ENCODE results near the gene USF1.
A peak's percentile ranks its signal among the peaks of the same experiment; 100 is the strongest.
"Not testable (repeated sequence)": the region's sequence is repeated elsewhere in the genome, so short reads cannot be mapped to it uniquely, and the experiment has no call there.

The USF1 gene

DNA sequence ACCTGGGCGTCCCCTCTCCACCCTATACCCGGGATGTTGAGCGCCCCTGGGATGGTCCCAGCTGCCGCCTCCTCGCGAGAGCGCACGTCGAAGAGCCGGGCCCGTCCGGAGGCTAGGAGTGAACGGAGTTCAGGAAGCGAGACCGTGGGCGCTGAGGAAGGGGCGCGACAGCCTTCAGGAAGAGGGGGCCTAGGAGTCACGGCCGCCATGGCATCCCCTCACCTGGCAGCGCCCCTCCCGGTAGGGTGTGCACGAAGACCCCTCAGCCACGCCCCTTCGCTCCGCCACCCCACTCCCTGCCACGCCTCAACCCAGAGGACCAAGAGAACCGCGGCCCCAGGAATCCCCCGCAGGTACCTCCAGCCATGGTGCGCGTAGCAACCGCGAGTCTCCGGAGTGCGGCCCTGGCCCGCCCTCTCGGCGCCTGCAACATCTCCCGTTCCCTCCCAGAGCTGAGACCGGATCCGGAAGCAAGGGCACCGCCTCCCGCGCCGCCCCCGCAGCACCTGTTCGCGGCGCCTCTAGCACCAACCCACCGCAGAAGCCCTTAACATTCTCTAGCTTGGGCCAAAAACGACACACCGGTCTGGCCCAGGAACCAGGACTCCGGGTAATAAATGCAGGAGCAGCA lies 7.1 kb downstream of the USF1 start, which contains the start of gene TSTD1:
Gene TSTD1, minus strand, starts transcription at position 442 of the 631 bp plus-strand sequence. Its CDS starts 75 bp downstream, at position 367.
- H3K9ac ChIP-seq, result peak within 1 kb of the TSS; percentile 84

DNA sequence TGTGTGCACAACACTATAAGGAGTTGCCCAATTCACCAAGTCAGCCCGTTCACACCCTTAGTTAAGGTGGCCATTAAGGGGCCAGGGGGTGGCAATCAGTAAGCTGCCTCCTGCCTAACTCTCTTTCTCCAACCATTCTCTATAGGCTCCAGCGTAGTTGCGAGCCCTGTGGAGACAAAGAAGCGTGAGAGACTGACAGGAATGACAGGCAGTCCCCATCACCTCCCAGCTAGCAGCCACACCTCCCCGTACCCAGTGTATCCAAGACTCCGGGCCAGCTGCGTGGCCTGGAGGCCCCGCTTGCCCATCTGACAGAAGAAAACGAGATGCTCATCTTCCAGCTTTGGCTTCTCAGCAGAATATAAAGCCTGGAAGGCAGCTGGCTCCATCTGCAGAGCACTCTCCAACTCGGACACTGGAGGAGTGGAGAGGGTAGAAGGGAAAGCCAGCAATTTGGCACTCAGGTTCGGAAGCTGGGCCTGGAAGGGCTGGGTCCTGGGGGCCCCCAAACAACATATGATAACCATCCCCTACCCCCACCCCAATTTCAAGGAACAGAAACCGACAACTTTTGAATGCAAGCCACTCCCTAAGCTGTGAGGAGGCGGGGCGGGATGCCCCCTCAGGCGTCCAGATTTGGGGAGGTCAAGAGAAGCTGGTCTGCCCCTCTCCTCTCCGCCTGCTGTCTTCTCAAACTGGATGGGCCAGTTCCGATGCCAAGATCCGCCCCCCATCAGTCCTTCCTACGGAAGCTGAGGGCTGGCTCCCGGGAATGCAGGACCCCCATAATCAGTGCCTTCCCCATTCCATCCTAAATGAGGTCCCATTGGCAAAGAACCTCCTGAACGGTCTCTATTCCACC lies 7.9 kb downstream of the USF1 start:
- Histone ChIP-seq H3K9ac (peak overlapping the region; percentile 84), H3K27me3 (no peaks in the 10 kb centered on the region), H3K4me3 (peak overlapping the region; percentile 85), H3K4me2 (peak overlapping the region; percentile 85), H3K9me3 (no peaks in the 10 kb centered on the region), H4K20me1 (no peaks in the 10 kb centered on the region), H3K36me3 (peaks cover 37% of the 10 kb centered on the region), H3K4me1 (peaks cover 84% of the 10 kb centered on the region), H3K27ac (peak overlapping the region; percentile 85)
- no peak for TF ChIP-seq Cebpa-rat (IDR thresholded peaks at IDR 0.05)

More for the DNA sequence above, 7.1 kb downstream of the USF1 start, which contains the start of gene TSTD1:
- H3K4me2 ChIP-seq, result peak within 1 kb of the TSS; percentile 85
- H3K4me1 ChIP-seq, result peaks cover 85% of the 10 kb centered on the region
- no peaks in the 10 kb centered on the region for H4K20me1 ChIP-seq
- peak within 1 kb of the TSS; percentile 85 for H3K27ac ChIP-seq
- peak within 1 kb of the TSS; percentile 85 for H3K4me3 ChIP-seq
- TF ChIP-seq Cebpa-rat (IDR thresholded peaks at IDR 0.05), result no peak
- H3K9me3 ChIP-seq, result no peaks in the 10 kb centered on the region
- H3K36me3 ChIP-seq, result peaks cover 42% of the 10 kb centered on the region
- H3K27me3 ChIP-seq, result no peaks in the 10 kb centered on the region

DNA sequence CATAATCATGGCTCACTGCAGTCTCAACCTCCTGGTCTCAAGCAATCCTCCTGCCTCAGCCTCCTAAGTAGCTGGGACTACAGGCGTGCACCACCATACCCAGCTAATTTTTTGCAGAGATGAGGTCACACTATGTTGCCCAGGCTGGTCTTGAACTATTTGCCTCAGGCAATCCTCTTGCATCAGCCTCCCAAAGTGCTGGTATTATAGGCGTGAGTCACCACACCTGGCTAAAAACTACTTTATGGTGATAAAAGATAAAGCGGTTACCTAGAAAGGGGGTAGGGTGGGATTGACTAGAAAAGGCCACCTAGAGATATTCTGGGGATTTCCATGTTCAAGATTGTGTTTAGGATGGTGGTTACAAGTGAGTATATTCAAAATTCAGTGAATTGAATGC lies 12.0 kb downstream of the USF1 start:
- H3K4me2 ChIP-seq, result peak overlapping the region; percentile 66; the same call in 1 of the 2 replicates
- TF ChIP-seq Cebpa-rat (IDR thresholded peaks at IDR 0.05), result no peak

DNA sequence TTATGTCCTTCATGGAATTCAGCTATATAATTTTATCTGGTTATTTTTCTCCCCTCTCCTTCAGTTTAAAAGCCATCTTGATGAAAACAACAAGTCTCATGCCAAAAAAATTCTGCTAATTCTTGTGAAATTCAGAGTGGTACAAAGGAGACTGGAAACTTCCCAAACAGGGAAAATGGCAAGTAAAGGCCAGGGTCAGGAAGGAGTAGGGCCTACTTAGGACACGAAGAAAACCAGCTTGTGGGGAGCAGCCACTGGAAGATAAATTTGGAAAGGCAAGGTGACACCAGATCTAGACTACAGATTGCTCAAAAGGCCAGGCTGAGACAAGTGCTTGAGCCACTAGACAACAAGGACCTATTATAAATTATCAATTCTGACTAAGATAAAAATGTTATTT lies 13.4 kb downstream of the USF1 start:
- Histone ChIP-seq H3K9me3 (peaks cover 35% of the 10 kb centered on the region), H3K36me3 (peaks cover 32% of the 10 kb centered on the region), H3K4me2 (peak overlapping the region; percentile 17; the same call in 1 of the 2 replicates), H3K9ac (no peak overlapping the region), H3K27me3 (no peaks in the 10 kb centered on the region), H3K27ac (peak overlapping the region; percentile 11; the same call in 1 of the 2 replicates), H3K4me3 (no peak overlapping the region), H3K4me1 (peaks cover 59% of the 10 kb centered on the region), H4K20me1 (no peaks in the 10 kb centered on the region)
- no peak for TF ChIP-seq Cebpa-rat (IDR thresholded peaks at IDR 0.05)

More for the DNA sequence above, 12.0 kb downstream of the USF1 start:
- Histone ChIP-seq H3K27ac (0 out of 2 replicates have a peak overlapping the region, but pooled peaks have one; percentile 74), H3K27me3 (no peaks in the 10 kb centered on the region), H4K20me1 (no peaks in the 10 kb centered on the region), H3K4me1 (peaks cover 70% of the 10 kb centered on the region), H3K36me3 (peaks cover 20% of the 10 kb centered on the region), H3K9me3 (peaks cover 21% of the 10 kb centered on the region), H3K9ac (no peak overlapping the region), H3K4me3 (no peak overlapping the region)

DNA sequence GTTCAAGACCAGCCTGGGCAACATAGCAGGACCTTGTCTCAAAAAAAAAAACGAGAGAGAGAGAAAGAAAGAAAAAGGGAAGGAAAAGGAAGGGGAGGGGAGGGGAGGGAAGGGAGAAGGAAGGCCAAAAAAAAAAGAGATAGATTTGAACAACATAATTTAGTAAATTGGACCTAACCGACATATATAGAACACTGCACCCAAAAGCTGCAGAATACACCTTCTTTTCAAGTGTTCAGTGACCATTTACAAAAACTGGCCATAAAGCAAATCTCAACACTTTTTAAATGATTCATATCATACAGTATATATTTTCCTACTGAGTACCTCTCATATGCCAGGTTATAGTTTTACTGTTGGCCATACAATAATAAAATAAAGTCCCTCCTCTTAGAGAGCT lies 13.9 kb downstream of the USF1 start:
- H3K27ac ChIP-seq, result no peak overlapping the region
- no peaks in the 10 kb centered on the region for H3K27me3 ChIP-seq
- no peak overlapping the region for H3K4me3 ChIP-seq
- no peak overlapping the region for H3K9ac ChIP-seq
- peaks cover 54% of the 10 kb centered on the region for H3K4me1 ChIP-seq
- H4K20me1 ChIP-seq, result no peaks in the 10 kb centered on the region
- peak overlapping the region; percentile 14 for H3K4me2 ChIP-seq
- H3K9me3 ChIP-seq, result peaks cover 39% of the 10 kb centered on the region
- no peak for TF ChIP-seq Cebpa-rat (IDR thresholded peaks at IDR 0.05)
- peaks cover 36% of the 10 kb centered on the region for H3K36me3 ChIP-seq

DNA sequence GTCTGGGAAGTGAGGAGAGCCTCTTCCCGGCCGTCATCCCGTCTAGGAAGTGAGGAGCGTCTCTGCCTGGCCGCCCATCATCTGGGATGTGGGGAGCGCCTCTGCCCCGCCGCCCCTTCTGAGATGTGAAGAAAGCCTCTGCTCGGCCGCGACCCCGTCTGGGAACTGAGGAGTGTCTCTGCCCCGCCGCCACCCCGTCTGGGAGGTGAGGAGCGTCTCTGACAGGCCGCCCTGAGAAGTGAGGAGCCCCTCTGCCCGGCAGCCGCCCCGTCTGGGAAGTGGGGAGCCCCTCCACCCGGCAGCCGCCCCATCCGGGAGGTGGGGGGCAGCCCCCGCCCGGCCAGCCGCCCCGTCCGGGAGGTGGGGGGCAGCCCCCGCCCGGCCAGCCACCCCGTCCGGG lies 16.3 kb downstream of the USF1 start:
- H3K9ac ChIP-seq, H3K4me2 ChIP-seq, H3K27me3 ChIP-seq, H3K27ac ChIP-seq, H4K20me1 ChIP-seq, H3K4me3 ChIP-seq: not testable (repeated sequence)
- peaks cover 39% of the 10 kb centered on the region for H3K9me3 ChIP-seq
- H3K4me1 ChIP-seq, result peaks cover 30% of the 10 kb centered on the region
- peaks cover 36% of the 10 kb centered on the region for H3K36me3 ChIP-seq

DNA sequence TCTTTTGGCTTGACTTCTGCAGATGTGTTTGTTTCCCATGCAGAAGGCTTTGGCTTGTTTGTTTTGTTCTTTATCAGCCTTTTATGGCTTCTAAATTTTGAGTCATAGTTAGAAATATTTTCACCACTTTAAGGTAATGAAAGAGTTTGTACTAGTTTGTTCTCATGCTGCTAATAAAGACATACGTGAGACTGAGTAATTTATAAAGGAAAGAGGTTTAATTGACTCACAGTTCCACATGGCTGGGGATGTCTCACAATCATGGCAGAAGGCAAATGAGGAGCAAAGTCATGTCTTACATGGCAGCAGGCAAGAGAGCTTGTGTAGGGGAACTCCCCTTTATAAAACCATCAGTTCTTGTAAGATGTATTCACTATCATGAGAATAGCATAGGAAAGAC lies 18.8 kb downstream of the USF1 start:
- H3K4me2 ChIP-seq, result not testable (repeated sequence)
- H3K36me3 ChIP-seq, result peaks cover 36% of the 10 kb centered on the region

DNA sequence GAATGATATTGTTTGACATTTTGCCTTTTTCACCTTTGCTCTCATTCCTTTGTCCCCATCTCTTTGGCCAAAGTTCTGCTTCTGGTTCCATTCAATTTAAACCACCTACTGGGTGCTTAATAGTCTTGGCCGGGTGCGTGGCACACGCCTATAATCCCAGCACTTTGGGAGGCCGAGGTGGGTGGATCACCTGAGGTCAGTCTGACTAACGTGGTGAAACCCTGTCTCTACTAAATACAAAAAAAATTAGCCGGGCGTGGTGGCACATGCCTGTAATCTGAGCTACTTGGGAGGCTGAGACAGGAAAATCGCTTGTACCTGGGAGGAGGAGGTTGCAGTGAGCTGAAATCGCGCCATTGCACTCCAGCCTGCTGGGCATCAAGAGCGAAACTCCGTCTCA lies 23.3 kb downstream of the USF1 start:
- not testable (repeated sequence) for H3K36me3 ChIP-seq, H3K27me3 ChIP-seq, H3K4me2 ChIP-seq, H3K9ac ChIP-seq, H3K9me3 ChIP-seq, H3K27ac ChIP-seq, H3K4me3 ChIP-seq
- H3K4me1 ChIP-seq, result peaks cover 39% of the 10 kb centered on the region
- H4K20me1 ChIP-seq, result peaks cover 12% of the 10 kb centered on the region; the same call in 1 of the 2 replicates

More for the DNA sequence above, 18.8 kb downstream of the USF1 start:
- peaks cover 39% of the 10 kb centered on the region for H3K9me3 ChIP-seq
- H3K4me3 ChIP-seq, H3K4me1 ChIP-seq, H3K27me3 ChIP-seq, H4K20me1 ChIP-seq, H3K9ac ChIP-seq, H3K27ac ChIP-seq: not testable (repeated sequence)

DNA sequence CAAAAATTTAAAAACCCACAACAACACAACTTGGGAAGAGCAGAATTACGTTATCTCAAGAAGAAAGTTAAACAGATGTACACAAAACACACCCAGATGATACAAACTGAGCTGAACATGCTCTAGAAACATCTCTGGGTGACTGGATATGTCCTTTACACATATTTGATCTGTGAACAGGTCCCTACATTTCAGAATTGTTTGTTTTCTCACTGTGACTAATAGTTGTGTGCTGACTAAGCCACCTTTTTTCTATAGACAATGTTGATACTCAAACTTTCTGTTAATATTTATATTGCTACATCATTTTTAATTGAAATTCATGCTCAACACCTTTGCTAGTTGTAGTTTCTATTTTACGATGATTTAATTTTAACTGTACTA lies 23.8 kb downstream of the USF1 start:
- Histone ChIP-seq H3K4me1 (peaks cover 39% of the 10 kb centered on the region), H3K4me3 (peak overlapping the region; percentile 76), H3K27ac (no peak overlapping the region), H3K36me3 (no peaks in the 10 kb centered on the region), H3K27me3 (no peaks in the 10 kb centered on the region), H3K9me3 (no peaks in the 10 kb centered on the region), H3K9ac (no peak overlapping the region; the same call in 1 of the 2 replicates), H4K20me1 (peaks cover 12% of the 10 kb centered on the region; the same call in 1 of the 2 replicates), H3K4me2 (peak overlapping the region; percentile 81)
- no peak for TF ChIP-seq Cebpa-rat (IDR thresholded peaks at IDR 0.05)

Measured in BLaER1 (cell line).